GM21619 (cell line): Measurements from ENCODE around the gene NDUFS7.

ENCODE experiments used
- ATAC-seq: cut with Tn5 transposase; IDR thresholded peaks from one replicate; pipeline ENCODE4 v1.9.1; 2021; ENCODE audit not compliant: unreplicated experiment

NDUFS7 gene

GRCh38 chr19:1364070-1364704 lies 19.5 kb upstream of the NDUFS7 start:
- ATAC-seq, result no peak

- no peak for ATAC-seq
Measured at GRCh38 chr19:1365319-1366269, 18.1 kb upstream of the NDUFS7 start.

GRCh38 chr19:1366296-1366695 lies 17.4 kb upstream of the NDUFS7 start:
- ATAC-seq, result no peak

- no peak for ATAC-seq
Measured at GRCh38 chr19:1366899-1367870, 16.5 kb upstream of the NDUFS7 start.

GRCh38 chr19:1369214-1369805 lies 14.4 kb upstream of the NDUFS7 start:
- no peak for ATAC-seq

GRCh38 chr19:1370579-1371361 lies 12.9 kb upstream of the NDUFS7 start:
- no peak for ATAC-seq

GRCh38 chr19:1373042-1373533 lies 10.6 kb upstream of the NDUFS7 start:
- no peak for ATAC-seq

GRCh38 chr19:1373534-1374249 lies 10.0 kb upstream of the NDUFS7 start:
- no peak for ATAC-seq

- ATAC-seq, result no peak
Measured at GRCh38 chr19:1374250-1374577, 9.5 kb upstream of the NDUFS7 start.

- ATAC-seq, result no peak
Measured at GRCh38 chr19:1376415-1376805, 7.3 kb upstream of the NDUFS7 start.

GRCh38 chr19:1377176-1377964 lies 6.3 kb upstream of the NDUFS7 start:
- ATAC-seq, result no peak

- no peak for ATAC-seq
Measured at GRCh38 chr19:1377965-1378785, 5.5 kb upstream of the NDUFS7 start.

GRCh38 chr19:1379126-1379905 lies 4.4 kb upstream of the NDUFS7 start:
- no peak for ATAC-seq

GRCh38 chr19:1379961-1380489 lies 3.7 kb upstream of the NDUFS7 start:
- no peak for ATAC-seq

GRCh38 chr19:1382250-1382649 lies 1.5 kb upstream of the NDUFS7 start:
- no peak for ATAC-seq

GRCh38 chr19:1383017-1383311 lies 743 bp upstream of the NDUFS7 start:
- no peak for ATAC-seq

- no peak for ATAC-seq
Measured at GRCh38 chr19:1384085-1384462, 367 bp downstream of the NDUFS7 start.
